SIG-M5 treated with dmso at 0.1 percent for 504 hours (cell line): Measurements from ENCODE around the gene SMIM45.

ENCODE experiments used
- DNase-seq: peaks from one replicate; lab custom pipeline; 2025; ENCODE audit not compliant: unreplicated experiment; lab: John Stamatoyannopoulos, UW

Gene SMIM45

DNA sequence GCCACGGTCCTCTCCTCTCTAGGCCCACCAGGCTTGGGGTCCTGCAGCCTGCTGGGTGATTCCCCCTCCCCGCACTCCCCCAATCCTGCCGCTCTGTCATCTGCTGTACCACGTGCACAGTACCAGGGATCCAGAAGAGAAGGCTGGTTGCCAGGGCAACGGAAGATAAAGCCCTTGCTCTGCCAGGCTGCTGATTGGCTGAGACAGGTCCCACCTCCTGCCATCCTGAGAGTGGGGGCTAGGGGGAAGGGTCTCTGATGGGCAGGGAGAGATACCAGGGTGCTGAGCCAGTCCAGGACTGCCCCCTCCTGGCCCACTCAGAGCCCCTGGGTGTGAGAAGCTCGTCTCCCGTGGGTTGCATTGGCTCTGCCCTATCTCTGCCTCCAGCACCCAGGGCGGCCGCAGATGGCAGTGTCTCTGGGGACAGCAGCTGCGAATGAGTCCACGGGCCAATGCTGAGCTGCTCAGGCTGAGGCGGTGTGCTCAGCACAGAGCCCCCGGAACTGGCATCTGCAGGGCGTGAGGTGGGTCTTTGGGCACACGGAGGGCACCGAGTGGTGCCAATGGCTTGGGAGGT is at the start of gene SMIM45:
SMIM45 (plus strand) TSS at position 253 of the 577 bp plus-strand sequence.
- DNase-seq = no peak

GRCh38 chr22:41902932-41903421 is 49.0 kb upstream of the SMIM45 start:
- DNase-seq = no peak

- no peak for DNase-seq
Measured at GRCh38 chr22:41904450-41905410, 47.2 kb upstream of the SMIM45 start.

- no peak for DNase-seq
Measured at GRCh38 chr22:41905411-41906202, 46.3 kb upstream of the SMIM45 start.

- DNase-seq = no peak
Measured at GRCh38 chr22:41906822-41907221, 45.1 kb upstream of the SMIM45 start.

DNA sequence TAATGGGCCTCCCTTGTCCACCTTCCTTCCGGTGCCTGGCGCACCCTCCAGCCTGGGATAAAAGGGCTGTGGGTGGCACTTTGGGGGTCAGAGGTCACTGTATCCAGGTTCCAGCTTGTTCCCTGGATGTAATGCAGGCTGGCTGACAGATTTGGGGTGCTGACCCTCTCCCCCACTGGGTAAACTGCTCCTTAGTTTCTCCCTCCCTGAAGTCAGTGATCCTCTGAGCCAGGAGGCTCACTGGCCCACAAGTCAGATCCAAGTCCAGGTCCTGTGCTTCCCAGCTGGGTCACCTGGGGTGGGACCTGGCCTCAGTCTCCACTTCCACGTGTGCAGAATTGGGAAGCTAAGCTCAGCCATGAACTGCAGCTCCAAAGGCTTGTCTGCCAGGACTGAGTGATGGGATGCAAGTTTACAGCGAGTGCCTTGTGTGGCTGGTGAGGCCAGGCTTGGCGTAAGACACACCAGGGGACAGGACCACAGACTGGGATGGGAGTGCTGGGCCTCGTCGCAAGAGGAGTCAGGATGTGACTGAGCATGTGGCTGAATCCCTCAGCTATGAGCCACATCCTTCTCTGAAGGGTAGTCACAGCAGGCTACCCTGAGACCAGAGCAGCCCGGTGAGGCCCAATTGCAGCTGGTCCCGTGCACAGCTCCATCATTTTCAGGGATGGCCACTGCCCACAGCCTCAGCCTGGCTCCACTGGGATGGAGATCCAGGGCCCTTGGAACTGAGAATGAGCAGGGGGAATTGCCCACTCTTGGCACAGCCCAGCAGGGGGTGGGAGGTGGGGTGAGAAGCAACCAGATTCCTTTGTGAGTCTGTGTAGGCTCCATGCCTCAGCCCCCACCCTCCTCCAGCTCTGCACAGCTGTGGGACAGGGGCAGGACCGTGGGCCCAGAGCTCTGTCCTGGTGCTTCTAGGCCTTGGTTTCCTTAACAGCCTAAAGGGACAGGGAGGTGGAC is 44.2 kb upstream of the SMIM45 start:
- no peak for DNase-seq

GRCh38 chr22:41908411-41909309 is 43.3 kb upstream of the SMIM45 start:
- DNase-seq = no peak

DNA sequence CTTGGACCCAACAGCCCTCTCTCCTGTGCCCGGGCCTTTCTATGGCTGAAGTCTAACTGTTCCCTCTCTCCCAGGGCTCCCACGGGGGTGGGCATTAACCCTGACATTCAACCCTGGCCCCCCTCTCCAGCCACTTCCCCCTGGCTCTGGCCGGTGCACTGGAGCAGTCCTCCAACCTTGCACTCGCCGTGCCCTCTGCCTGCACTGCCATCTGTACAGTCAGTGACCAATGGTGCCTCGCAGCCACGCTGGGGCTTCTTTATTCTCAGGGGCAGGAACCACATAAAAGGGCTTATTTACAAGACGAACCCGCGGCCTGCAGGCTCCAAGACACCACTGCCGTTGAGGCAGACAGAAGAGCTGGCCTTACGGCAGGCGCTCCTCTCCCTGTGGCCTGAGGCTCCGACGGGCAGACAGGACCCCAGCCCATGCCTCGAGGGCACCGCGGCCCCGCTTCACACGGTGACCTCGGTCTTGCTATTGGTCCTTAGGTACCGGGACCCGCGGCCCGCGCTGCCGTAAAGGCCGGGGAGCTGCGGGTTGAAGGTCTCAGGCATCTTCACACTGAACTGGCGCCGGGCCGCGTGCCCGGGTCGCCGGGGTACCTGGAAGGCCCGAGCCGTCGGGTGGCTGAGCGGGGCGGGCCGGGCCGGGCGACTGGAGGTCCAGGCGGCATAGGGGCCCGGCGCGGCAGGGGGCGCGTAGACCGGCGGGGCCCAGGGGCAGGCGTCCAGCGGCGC is 42.5 kb upstream of the SMIM45 start:
- no peak for DNase-seq

DNA sequence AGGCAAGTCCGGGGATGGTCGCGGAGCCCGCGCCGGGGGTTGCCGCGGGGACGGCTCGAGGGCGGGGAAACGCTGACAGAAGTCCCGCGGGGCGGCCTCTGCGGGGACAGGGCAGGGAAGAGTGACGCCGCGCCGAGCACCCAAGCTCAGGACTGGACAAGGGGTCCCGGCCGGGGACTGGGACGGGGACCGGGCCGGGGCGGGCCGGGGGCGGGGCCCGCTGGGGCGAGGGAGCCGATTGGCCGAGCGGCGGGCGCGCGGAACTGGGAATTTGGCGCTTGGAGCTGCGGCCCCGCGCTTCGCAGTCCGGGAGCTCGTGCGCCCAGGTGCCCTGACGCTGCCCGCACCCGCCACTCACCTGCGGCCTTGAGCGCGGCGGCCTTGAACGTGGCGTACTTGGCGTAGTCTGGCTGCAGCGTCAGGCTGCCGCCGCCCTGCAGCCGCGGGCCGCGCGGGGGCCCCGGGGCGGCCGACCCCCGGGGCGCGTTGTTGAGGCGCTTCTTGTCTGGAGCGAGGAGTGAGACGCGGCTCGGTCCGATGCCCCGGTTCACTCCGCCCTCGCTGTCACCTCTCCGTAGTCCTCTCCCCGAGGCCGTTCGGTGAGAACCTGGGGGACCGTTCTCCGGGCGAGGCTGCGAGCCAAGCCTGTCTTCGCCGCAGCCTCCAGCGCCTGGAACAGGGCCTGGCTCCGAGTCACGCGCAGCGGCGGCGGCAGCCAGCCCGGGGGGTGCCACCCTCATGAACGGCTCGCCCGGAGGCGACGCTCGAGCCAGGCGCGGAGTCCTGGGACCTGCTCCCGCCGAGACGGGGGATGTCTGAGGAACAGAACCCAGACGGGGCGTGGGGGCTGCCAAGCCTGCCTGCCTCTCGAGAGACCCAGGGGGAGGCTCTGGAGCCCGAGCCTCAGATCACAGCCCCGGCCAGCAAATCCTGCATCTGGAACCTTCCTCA is 41.6 kb upstream of the SMIM45 start:
- DNase-seq = no peak

- DNase-seq = no peak
Measured at GRCh38 chr22:41911001-41911611, 40.8 kb upstream of the SMIM45 start.

- no peak for DNase-seq
Measured at GRCh38 chr22:41912338-41913039, 39.5 kb upstream of the SMIM45 start.

DNA sequence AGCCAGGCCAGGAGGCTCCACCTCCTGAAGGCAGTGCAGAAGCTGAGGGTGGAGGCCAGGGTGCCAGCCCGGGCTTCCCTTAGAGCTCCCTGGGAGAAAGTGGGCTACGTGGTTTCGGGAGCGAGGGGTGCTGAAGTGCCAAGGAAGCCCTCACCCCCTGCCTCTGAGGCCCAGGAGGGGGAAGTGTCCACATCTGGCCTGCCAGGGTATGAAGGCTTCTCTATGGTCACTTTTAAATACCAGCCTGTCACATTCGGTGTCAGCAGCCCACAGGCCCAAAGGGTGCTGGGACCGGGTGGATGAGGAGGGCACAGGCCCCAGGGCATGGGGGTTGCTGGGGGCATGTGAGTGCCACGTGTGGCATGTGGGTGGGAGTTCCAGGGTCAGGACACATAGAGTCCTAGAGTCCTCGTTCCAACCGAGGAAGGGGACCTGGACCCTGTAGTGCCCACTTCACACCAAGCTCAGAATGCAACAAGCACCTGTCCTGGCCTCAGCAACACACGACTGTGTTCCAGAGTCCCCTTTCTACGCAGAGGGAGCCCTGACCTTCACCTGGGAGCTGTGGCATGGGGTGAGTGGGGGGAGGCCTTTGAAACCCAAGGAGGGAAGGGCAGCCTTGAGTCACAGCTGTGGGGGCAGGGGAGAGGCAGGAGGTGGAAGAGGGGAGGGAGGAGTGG is 38.8 kb upstream of the SMIM45 start:
- no peak for DNase-seq

DNA sequence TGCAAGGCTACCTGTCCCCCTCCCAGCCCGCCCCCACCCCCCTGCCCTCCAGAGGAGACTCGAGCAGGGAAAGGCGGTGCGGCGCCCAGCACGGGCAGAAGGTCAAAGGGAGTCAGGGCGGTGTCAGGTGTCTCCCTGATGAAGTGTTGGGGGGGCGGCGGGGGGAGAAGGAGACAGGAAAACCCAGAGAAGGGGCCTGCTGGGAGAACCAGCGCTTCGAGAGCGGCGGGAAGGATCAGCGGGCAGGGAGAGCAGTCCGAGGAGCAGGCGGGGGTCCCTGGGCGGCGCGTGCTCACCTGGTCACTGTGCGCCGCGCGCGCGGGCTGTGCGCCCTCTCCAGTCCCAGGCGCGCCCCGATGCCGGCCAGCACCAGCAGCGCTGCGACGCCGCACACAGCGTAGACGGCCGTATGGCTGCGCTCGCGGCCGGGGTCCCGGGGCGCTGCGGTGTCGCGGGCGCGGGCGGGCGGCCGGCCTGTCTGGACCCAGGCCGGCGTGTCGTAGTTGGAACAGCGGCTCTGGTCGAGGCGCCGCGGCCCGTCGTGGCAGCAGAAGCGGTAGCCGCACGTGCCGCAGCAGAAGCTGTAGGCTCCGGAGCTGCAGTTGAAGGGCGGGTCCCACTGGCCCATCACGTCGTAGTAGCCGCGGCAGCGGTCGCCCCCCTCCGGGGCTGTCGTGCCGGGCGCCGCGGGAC is 38.0 kb upstream of the SMIM45 start:
- no peak for DNase-seq

GRCh38 chr22:41914611-41915034 is 37.3 kb upstream of the SMIM45 start:
- DNase-seq = no peak
